HG03439 (cell line): ENCODE data around the gene F10.

Experiments used
- ATAC-seq: cut with Tn5 transposase; IDR thresholded peaks from one replicate; pipeline ENCODE4 v1.9.1; 2021; ENCODE audit warnings: mild to moderate bottlenecking, moderate library complexity; ENCODE audit not compliant: unreplicated experiment

F10 gene

DNA sequence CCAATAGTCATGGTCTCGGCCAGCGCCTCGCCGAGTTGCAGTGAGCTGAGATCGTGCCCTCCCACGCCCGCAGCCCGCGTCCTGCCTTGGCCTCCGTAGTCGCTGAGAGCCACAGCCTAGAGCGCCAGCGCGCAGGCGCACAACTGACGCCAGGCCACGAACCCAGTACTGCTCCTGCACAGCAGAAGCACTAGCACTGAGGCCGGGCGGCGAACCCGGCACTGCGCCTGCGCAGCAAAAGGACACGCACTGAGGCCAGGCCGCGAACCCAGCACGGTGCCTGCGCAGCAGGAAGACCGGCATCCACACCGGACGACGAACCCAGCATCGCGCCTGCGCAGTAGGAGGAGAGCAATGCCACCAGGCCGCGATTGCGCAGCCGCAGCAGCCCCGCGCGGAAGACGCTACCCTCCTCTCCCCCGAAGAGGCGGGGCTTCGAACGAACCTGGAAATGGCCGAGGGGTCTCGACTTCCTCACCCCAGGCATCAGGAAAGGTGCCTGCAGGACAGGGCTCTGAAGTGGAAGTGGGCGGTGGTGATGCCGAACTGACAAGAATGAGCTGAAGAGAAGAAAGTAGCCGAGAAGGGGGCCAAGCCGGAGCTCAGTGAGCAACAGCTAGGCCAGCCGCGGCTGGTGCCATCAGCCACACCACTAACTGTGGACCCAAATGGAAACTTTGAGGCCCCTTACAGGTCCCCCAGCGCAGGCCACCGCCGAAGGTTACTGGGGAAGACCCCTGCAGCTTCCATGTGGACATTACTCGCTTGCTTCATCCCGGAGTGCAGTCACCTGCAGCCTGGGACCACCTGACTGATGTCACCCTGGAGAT lies 7.5 kb downstream of the F10 start:
- no peak for ATAC-seq

DNA sequence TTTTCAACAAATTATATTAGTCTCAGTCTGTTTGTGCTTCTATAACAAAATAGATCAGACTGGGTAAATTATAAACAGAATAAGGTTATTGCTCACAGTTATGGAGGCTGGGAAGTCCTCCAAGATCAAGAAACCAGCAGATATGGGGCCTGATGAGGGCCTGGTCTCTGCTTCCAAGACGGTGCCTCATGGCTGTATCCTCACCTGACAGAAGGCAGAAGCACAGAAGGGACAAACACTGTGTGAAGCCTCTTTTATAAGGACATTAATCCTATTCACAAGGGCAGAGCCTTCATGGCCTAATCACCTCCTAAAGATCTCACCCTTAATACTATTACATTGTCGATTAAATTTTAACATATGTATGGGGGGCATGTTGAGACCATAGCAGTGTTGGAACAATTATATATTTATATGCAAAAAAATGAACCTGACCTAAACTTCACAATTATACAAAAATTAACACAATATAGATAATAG lies 12.7 kb downstream of the F10 start:
- ATAC-seq = no peak

DNA sequence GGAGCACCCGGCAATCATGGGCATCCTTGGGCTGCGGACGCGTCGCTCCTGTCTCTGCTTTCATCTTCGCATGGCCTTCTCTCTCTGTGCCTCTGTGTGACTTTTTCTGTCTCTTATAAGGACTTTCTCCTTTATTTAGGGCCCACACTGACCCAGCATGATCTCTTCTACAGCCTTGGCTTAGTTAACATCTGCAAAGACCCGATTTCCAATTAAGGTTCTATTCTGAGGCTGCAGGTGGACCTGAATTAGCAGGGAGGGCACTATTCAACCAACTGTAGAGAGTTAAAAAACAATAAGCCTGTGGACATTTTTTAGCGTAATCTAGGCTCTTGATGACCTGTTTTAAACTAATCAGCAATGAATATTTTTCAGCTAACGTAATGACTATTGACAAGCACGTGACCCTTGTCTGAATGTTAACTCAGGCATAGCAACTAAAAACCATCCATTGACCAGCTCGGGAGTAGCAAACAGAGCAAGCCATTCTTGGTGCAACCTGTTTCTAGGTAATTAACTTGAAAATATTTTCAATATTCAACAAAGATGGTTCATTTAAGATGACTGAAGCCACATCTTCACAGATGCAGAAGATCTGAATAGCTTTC lies 15.2 kb downstream of the F10 start:
- no peak for ATAC-seq

DNA sequence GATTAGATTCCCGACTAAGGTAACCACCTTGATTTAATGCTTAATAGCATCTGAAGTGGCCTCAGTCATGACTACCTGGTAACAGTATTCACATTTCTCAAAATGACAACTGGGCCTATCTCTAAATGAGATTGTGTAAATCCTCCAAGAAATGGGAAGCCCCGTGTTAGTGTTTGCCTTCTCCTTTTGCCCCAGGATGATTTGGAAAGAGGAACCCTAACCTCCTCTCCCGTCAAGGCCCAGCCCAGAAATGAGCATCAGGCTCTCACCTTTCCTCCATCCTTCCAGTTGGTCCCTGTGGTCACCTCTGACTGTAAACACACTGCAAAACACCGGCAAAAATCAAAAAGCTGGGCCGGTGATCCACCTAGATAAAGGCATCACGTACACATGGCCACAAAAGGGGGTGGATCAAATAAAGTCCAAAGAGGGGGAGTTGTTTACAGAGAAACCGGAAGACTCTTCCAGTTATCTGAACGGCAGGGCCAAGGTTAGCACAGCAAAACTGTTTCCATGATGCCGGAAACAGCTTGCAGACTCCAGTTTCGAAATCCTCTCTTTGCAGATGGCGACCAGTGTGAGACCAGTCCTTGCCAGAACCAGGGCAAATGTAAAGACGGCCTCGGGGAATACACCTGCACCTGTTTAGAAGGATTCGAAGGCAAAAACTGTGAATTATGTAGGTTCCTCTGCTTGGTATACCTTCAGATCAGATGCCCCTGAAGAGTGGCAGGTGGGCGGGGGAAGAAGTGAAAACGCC lies 16.4 kb downstream of the F10 start:
- no peak for ATAC-seq

DNA sequence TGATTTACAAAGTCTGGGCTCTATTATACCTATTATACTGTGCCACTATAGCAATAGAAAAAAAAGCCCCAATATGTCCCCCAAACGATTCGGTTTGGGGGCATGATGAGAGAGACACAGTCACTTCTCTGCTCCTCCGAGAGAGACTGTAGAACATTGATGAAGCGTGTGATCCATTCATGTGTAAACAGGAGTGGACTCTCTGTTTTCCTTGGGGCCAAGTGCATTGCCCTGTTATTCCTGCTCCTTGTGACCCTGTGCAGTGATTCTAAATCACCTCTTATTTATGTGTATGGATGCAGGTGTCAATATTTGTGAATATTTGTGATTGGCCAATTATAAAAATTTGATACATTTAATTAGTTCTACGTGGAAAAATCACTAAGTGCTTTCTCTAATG lies 17.0 kb downstream of the F10 start:
- no peak for ATAC-seq

DNA sequence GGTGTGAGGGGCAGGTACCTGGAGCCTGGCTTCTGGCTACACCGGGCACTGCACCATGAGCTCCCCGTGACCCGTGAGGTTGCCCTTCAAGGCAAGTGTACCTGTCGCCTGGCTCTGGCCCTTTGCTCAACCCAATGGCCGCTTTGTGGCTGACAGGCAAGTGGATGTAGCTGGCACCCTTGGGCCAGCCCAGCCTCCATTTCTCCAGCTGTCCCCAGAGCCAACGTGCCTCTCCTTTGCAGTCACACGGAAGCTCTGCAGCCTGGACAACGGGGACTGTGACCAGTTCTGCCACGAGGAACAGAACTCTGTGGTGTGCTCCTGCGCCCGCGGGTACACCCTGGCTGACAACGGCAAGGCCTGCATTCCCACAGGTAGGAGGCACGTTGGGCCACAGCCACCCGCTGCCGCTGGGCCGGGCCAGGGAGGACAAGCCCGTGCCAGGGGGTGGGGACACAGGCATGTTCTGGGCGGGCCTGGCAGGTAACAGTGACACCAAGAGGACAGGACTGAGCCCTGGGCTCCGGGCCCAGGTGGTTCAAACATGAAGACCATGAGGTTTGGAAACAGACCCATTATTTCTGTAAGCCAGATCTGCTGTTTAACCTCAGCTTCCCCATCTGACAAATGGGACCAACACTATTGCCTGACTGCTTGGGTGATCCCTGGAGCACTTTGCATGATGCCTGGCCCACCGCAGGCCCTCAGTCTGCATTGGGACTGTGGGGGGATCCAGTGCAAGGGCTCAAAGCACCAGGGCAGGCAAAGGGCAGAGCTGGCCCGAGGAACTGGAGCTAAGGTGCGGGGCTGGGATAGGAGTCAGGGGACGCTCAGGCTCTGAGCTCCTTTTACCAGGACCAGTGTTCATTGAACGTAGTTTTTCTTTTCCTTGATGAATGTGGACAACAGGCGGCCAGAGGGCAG lies 18.3 kb downstream of the F10 start:
- ATAC-seq = no peak

DNA sequence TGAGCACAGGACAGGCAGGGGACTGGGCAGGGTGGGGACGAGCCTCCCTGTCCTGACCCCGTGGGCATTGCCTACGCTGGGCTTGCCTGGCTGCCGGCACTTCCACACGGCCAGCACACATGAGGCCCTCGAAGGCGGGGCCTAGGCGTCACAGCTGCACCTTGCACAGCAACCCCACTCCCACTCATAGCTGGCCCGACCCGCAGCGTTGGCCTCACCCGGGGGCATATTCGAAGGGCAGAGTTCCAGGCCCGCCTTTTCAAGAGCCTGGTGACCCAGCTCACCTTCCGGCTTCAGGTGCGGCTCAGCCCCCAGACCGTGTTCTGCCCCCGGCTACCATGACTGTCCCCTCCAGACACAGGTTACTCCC lies 19.0 kb downstream of the F10 start:
- ATAC-seq = no peak

DNA sequence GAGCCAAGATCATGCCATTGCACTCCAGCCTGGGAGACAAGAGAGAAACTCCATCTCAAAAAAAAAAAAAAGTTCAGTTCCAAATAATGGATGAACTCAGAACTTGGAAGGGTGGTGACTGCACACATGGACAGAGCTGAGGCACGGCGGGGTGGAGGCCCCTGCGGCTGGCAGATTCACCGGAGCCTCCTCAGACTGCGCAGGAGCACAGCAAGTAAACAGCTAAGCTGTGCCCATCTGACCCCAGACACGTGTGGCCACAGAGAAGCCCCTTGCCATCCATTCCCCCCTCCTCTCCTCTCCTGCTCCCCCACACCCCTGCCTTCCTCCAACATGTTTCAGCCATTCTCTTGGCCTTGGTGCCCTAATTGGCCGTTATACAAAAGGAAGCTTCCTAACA lies 20.3 kb downstream of the F10 start:
- no peak for ATAC-seq

DNA sequence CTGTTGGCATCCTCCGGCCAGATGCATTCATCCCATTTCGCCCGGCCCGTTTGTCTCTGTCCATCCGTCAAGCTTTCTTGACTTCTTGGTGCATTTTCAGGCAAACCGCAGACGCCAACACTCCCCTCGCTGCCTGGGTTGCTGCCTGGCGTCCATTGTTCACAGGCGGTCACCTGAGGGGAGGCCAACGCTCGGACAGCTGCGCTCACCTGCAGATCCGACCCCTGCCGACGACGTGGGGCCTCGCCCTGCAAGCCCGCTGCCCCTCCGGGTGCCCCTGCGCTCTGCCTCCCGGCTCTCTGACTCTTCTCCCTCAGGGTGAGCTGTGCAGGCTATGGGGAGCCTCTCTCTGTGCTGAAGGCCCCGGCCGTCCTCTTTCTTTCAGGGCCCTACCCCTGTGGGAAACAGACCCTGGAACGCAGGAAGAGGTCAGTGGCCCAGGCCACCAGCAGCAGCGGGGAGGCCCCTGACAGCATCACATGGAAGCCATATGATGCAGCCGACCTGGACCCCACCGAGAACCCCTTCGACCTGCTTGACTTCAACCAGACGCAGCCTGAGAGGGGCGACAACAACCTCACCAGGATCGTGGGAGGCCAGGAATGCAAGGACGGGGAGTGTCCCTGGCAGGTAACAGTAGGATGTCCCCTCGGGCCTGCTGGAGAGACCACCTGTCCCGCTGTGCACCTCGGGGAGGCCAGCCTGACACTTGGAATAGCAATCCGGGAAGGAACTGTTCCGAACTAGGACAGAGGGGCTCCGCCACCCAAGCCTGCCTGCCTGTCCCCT lies 21.1 kb downstream of the F10 start:
- no peak for ATAC-seq

DNA sequence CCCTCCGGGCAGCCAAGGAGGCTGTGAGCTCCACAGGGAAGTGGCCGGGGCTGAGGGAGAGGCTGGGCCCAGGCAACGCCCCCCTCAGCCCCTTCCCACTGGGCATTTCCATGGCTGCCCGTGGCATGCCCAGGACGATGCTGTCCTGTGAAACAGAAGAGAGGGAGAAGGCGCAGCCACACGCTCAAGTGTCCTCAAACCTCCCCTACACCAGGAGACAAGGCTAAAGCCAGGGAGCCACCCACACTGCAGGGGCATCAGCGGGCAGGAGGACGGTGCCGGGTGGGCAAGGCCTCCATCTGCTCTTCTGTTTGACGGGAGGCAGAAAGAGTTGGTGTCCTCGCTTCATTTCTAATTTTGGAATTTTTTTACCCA lies 21.6 kb downstream of the F10 start:
- no peak for ATAC-seq

DNA sequence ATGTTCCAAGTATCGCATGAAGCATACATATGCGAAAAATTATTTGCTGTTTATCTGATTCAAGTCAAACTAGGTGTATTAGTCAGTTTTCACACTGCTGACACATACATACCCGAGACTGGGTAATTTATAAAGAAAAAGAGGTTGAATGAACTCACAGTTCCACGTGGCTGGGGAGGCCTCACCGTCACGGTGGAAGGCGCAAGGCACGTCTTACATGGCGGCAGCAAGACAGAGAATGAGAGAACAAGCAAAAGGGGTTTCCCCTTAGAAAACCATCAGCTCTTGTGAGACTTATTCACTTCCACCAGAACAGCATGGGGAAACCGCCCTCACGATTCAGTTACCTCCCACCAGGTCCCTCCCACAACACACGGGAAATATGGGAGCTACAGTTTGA lies 22.9 kb downstream of the F10 start:
- ATAC-seq = no peak

DNA sequence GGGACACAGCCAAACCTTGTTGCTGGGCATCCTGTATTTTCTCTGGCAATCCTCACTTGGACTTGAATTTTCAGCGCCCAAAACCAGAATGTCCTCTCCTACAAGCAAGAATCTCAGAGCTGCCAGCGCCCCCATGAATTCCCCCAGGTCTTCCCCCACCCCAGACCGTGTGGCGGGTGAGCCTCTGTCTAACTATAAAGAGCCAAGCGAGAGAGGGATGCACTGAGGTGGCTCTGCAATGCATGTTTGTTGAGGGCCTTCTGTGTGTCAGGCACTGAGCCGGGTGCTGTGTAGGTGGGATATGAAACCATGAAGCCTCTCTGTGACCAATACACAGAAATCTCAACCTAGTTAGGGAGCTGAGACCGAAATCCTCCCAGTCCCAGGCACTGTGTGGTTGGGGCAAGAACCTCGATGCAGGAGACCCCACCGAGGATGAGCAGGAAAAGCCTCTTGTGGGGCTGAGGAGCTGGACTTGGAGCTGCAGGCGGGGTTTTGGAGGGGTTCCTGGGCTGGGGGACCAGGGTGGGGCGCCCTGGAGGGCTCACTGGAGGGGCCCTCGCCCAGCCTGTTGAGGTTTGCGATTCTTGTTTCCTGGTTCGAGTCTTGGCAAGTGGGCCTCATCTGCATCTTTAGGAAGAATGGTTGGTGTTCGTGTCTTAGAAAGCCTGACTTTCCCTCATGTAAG lies 23.5 kb downstream of the F10 start:
- no peak for ATAC-seq

DNA sequence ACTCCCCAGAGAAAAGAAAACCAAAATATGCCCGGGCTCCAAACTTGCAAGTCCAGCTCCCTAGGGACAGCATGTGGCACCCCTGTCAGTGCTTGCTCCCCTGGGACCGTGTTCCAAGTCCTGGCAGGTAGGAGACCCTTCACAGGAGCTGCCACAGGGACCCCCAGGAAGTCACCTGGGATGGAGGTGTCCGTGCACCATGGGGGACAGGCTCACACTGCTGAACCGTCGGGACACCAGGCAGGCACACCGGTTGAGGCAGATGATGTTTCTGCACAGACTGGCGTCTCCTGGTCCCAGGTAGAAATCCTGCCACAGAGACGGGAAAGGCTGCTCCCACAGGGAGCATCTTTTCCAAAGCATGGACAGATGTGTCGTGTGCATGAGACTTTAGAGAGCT lies 24.2 kb downstream of the F10 start:
- no peak for ATAC-seq

DNA sequence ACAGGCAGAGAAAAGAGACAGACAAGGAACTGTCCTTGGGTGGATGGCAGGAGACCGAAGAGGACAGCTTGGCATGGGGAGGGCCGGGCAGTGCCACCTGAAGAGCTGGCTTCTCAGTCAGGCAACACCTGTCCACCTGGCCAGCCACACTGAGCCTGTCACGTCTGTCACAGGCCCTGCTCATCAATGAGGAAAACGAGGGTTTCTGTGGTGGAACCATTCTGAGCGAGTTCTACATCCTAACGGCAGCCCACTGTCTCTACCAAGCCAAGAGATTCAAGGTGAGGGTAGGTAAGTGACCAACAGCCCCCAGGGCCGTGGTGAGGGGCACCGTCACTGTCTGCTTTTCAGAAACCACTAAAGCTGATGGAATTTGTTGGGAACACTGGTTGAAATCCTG lies 24.6 kb downstream of the F10 start:
- no peak for ATAC-seq

DNA sequence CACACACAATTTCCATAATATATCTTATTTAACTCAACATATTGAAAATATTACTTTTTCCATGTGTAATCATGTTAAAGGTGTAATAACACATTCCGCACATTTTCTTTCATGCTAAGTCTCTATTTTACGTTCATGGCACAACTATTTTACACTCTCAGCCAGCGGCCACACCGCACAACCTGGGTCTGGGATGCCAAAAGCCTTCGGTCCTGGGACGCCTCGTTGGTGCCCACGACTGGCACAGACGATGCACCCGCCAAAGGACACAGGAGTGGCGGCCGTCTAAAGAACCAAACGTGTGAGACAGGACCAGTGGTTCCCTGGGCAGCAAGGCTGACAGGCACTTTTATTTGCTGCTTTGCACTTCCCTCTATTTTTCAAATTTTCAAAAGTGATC lies 25.8 kb downstream of the F10 start:
- no peak for ATAC-seq

DNA sequence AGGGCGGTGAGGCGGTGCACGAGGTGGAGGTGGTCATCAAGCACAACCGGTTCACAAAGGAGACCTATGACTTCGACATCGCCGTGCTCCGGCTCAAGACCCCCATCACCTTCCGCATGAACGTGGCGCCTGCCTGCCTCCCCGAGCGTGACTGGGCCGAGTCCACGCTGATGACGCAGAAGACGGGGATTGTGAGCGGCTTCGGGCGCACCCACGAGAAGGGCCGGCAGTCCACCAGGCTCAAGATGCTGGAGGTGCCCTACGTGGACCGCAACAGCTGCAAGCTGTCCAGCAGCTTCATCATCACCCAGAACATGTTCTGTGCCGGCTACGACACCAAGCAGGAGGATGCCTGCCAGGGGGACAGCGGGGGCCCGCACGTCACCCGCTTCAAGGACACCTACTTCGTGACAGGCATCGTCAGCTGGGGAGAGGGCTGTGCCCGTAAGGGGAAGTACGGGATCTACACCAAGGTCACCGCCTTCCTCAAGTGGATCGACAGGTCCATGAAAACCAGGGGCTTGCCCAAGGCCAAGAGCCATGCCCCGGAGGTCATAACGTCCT lies 26.4 kb downstream of the F10 start:
- ATAC-seq = no peak

DNA sequence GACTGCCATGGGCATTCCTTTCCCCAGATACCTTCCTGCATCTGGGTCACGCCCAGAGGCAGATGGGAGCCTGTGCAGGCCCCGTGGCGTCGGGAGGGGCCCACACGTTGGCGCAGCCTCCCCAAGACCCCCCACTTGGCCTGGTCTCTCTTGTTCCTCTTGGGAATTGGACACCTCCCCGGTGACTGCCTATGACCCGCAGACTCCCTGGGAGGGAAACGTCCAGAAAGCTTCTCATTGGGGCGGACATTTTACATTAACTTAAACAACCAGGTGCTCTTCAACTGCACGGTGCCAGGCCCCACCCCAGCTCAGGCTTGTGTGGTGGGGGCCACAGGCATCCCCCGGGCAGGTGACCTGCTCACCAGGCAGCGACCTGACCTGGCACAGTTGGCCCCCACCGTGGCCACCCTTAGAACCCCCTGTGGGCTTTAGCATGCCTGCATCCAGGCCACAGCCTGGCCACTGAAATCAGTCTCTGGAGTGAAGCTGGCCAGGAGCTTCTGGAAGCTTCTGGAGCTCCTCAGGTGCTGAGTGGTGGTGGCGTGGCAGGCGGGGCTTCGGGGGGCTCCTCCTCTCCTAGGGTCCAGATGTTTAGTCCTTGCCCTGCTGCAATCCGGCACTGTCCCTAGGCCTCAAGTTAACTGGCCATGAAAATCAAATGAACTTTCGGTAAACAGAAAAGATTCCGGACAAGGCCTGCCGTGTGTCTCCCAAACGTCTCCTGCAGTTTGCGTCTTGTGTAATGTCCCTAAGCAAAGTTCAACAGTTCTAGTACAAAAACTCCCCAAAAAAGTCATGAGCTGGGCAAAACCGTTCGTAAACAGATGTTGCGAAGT lies 27.3 kb downstream of the F10 start:
- ATAC-seq = no peak
